ENCODE data around the gene EMILIN1. TPM values are rescaled to one million over a fixed set of nuclear protein-coding genes. Genes with fewer than 3 reads are reported as not detected.
"Not testable (repeated sequence)": the region's sequence is repeated elsewhere in the genome, so short reads cannot be mapped to it uniquely, and the experiment has no call there.

Gene EMILIN1
- total and polyA plus RNA-seq, 2 donors (not counting 1 experiment from before 2014, with no cell fraction given): 0.24 to 0.52 TPM

DNA sequence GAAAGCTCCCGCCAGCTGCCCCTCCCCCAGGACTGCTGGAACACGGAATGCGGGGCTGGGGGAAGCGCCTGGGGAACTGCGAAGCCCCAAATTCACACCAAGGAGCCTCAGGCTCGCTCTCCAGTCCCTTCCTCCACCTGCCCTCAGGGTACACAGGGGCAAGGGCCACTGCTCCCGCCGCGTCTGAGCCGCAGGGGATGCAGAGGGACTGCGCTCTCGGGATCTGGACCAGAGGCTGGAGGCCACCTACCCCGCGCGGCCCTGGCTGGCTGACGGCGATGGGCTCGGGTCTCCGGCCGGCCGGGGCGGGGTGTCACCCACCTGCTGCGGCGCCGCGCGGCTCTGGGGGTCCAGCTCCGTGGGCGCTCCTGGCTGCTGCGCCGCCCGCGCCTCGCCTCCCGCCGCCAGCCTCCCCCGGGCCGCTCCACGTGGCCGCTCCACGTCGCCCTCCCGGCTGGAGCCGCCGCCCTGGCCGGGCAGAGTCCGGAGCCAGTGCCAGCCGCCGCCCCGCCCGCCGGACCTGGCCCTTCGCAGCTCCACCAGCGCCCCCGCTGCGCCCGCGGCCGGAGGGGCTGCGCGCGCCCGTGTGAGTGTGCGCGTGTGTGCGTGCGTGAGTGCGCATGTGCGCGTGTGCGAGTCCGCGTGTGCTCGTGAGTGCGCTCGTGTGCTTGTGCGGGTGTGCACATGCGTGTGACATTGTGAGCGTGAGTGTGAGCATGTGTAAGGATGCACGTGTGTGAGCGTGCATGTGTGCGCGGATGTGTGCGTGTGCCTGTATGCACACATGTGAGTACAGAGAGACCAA, 40.3 kb downstream of the EMILIN1 start, which contains the start of gene CGREF1:
Gene CGREF1 (minus strand): TSS at position 604 of the 805 bp plus-strand sequence. CDS start 14,762 bp downstream, outside the sequence.
- no peak for ATAC-seq (ENCODE audit: low read depth)
- no peaks in the 10 kb centered on the region for H3K36me3 ChIP-seq (replicated peaks in 1 of 2; ENCODE audit: control extremely low read depth in 1 of 2, control insufficient read depth in 1 of 2, extremely low read depth in 1 of 2, insufficient read depth in 2 of 2, low read length in 1 of 2)
- H4K20me1 ChIP-seq (ENCODE audit: control insufficient read depth, insufficient read depth, low read length, poor library complexity, severe bottlenecking): no peaks in the 10 kb centered on the region
- H3K4me1 Mint-ChIP-seq: peaks cover 16% of the 10 kb centered on the region
- ChIA-PET CTCF (no interaction called here), POLR2A (no interaction called here)
- H3K27me3 ChIP-seq (replicated peaks in 1 of 4; ENCODE audit: control extremely low read depth in 1 of 4, control insufficient read depth in 3 of 4, insufficient read depth in 4 of 4, low read length in 3 of 4): peaks cover 0 to 26% (median 12%) of the 10 kb centered on the region in 4 experiments
- H3K9ac ChIP-seq (ENCODE audit: low read length): peak within 1 kb of the TSS; percentile 55
- peak; percentile 38 for DNase-seq
- TF ChIP-seq, protein P1, sequence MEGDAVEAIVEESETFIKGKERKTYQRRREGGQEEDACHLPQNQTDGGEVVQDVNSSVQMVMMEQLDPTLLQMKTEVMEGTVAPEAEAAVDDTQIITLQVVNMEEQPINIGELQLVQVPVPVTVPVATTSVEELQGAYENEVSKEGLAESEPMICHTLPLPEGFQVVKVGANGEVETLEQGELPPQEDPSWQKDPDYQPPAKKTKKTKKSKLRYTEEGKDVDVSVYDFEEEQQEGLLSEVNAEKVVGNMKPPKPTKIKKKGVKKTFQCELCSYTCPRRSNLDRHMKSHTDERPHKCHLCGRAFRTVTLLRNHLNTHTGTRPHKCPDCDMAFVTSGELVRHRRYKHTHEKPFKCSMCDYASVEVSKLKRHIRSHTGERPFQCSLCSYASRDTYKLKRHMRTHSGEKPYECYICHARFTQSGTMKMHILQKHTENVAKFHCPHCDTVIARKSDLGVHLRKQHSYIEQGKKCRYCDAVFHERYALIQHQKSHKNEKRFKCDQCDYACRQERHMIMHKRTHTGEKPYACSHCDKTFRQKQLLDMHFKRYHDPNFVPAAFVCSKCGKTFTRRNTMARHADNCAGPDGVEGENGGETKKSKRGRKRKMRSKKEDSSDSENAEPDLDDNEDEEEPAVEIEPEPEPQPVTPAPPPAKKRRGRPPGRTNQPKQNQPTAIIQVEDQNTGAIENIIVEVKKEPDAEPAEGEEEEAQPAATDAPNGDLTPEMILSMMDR (IDR thresholded peaks at IDR 0.05): no peak
- no peak for TF ChIP-seq EZH2 (IDR thresholded peaks at IDR 0.05; ENCODE audit: borderline replicate concordance, insufficient read depth, low read depth, low read length, poor library complexity, severe bottlenecking)
- no peak within 1 kb of the TSS for H3K27ac ChIP-seq (ENCODE audit: low read length in 2 of 2)
- H3K4me2 ChIP-seq (replicated peaks; ENCODE audit: low read depth, low read length, poor library complexity, severe bottlenecking): peak within 1 kb of the TSS; percentile 84
- H3K9me3 ChIP-seq (ENCODE audit: control extremely low read depth in 1 of 3, control insufficient read depth in 2 of 3, insufficient read depth in 1 of 3, low read length in 2 of 3): peaks cover 0 to 9% (median 0%) of the 10 kb centered on the region in 3 donors
- H3K4me3 ChIP-seq (ENCODE audit: control extremely low read depth in 1 of 5, extremely low read depth in 1 of 5, insufficient read depth in 1 of 5, low read depth in 2 of 5, low read length in 4 of 5): peak within 1 kb of the TSS in 2 of 5 experiments; percentile 38 to 50
- H3K9me3 Mint-ChIP-seq (ENCODE audit: insufficient read depth): no peaks in the 10 kb centered on the region
- peak within 1 kb of the TSS; percentile 56 for H2AFZ ChIP-seq (ENCODE audit: insufficient read depth, low read depth, low read length, poor library complexity, severe bottlenecking)
- H3K4me3 Mint-ChIP-seq: peak within 1 kb of the TSS; percentile 85
- no peak within 1 kb of the TSS for H3K27ac Mint-ChIP-seq
- 6% methylated on average over 84 of the region's 84 CpGs for whole genome bisulfite sequencing (ENCODE audit: insufficient coverage)
- no peaks in the 10 kb centered on the region for H3K79me2 ChIP-seq (ENCODE audit: control insufficient read depth, insufficient read depth, low read length)
- peaks cover 39% of the 10 kb centered on the region for H3K27me3 Mint-ChIP-seq
- H3K4me1 ChIP-seq (ENCODE audit: control insufficient read depth in 2 of 2, insufficient read depth in 2 of 2, low read length in 2 of 2): peaks cover 16 to 19% of the 10 kb centered on the region in 2 donors
- intact Hi-C loops (cut with micrococcal nuclease): no loop called here

DNA sequence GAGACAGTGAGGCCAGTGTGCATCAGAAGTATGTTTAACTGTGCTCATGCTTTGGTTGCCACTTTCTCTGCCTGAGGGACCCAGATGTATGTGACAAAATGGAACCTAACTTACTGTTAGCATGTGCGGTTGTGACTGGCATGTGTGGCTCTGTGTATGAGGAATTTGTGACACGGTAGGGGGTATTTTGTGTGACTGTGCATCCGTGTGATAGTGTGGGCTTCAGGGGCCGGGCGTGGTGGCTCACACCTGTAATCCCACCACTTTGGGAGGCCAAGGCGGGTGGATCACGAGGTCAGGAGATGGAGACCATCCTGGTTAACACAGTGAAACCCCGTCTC, 40.9 kb downstream of the EMILIN1 start:
- Histone ChIP-seq H3K4me3 (ENCODE audit: control extremely low read depth in 1 of 5, extremely low read depth in 1 of 5, insufficient read depth in 1 of 5, low read depth in 2 of 5, low read length in 4 of 5) (peak overlapping the region in 2 of 5 experiments; percentile 38 to 50), H3K4me1 (ENCODE audit: control insufficient read depth in 2 of 2, insufficient read depth in 2 of 2, low read length in 2 of 2) (peaks cover 21 to 24% of the 10 kb centered on the region in 2 donors), H3K9ac (ENCODE audit: low read length) (peak overlapping the region; percentile 55), H2AFZ (ENCODE audit: insufficient read depth, low read depth, low read length, poor library complexity, severe bottlenecking) (peak overlapping the region; percentile 56), H3K27me3 (replicated peaks in 1 of 4; ENCODE audit: control extremely low read depth in 1 of 4, control insufficient read depth in 3 of 4, insufficient read depth in 4 of 4, low read length in 3 of 4) (peaks cover 0 to 26% (median 12%) of the 10 kb centered on the region in 4 experiments), H3K4me2 (replicated peaks; ENCODE audit: low read depth, low read length, poor library complexity, severe bottlenecking) (peak overlapping the region; percentile 84)
- H3K27ac Mint-ChIP-seq; H4K20me1 ChIP-seq (ENCODE audit: control insufficient read depth, insufficient read depth, low read length, poor library complexity, severe bottlenecking); CTCF ChIA-PET; POLR2A ChIA-PET; H3K9me3 Mint-ChIP-seq (ENCODE audit: insufficient read depth); DNase-seq; ATAC-seq (ENCODE audit: low read depth); H3K79me2 ChIP-seq (ENCODE audit: control insufficient read depth, insufficient read depth, low read length); H3K36me3 ChIP-seq (replicated peaks in 1 of 2; ENCODE audit: control extremely low read depth in 1 of 2, control insufficient read depth in 1 of 2, extremely low read depth in 1 of 2, insufficient read depth in 2 of 2, low read length in 1 of 2); H3K9me3 ChIP-seq (ENCODE audit: control extremely low read depth in 1 of 3, control insufficient read depth in 2 of 3, insufficient read depth in 1 of 3, low read length in 2 of 3); H3K27ac ChIP-seq (ENCODE audit: low read length in 2 of 2); intact Hi-C loops (cut with micrococcal nuclease): not testable (repeated sequence)
- Mint-ChIP-seq H3K4me3 (peak overlapping the region; percentile 85), H3K27me3 (peaks cover 39% of the 10 kb centered on the region), H3K4me1 (peaks cover 18% of the 10 kb centered on the region)
- 60% methylated on average over 4 of the region's 8 CpGs for WGBS (ENCODE audit: insufficient coverage)
